ENCODE measurements around the gene DGKZ.

GRCh38 chr11:46414879-46415278 is 67.6 kb downstream of the DGKZ start:
- no peak for TF ChIP-seq EZH2 (IDR thresholded peaks at IDR 0.05; ENCODE audit: insufficient read depth, poor library complexity, severe bottlenecking)
- TF ChIP-seq EZH2phosphoT487 (IDR thresholded peaks at IDR 0.05; ENCODE audit: insufficient read depth, low read depth): no peak

Data from GM23248 (cell line).